ENCODE measurements around the gene RPL35. TPM values are rescaled to one million over a fixed set of nuclear protein-coding genes. Genes with fewer than 3 reads are reported as not detected.
A peak's percentile ranks its signal among the peaks of the same experiment; 100 is the strongest.

Gene RPL35
- total RNA-seq, 2 experiments from 2014 or later, result 2,088 to 2,142 TPM

- CTCF ChIA-PET, result interaction anchor here (0.6 to 2.4 kb wide), 8 partner anchors 8 to 1544 kb away, joined by 3 to 33 read pairs (median 6); partner anchors contain the start of genes NR6A1 and WDR38
Measured at GRCh38 chr9:124860582-124861341, 995 bp downstream of the RPL35 start.

DNA sequence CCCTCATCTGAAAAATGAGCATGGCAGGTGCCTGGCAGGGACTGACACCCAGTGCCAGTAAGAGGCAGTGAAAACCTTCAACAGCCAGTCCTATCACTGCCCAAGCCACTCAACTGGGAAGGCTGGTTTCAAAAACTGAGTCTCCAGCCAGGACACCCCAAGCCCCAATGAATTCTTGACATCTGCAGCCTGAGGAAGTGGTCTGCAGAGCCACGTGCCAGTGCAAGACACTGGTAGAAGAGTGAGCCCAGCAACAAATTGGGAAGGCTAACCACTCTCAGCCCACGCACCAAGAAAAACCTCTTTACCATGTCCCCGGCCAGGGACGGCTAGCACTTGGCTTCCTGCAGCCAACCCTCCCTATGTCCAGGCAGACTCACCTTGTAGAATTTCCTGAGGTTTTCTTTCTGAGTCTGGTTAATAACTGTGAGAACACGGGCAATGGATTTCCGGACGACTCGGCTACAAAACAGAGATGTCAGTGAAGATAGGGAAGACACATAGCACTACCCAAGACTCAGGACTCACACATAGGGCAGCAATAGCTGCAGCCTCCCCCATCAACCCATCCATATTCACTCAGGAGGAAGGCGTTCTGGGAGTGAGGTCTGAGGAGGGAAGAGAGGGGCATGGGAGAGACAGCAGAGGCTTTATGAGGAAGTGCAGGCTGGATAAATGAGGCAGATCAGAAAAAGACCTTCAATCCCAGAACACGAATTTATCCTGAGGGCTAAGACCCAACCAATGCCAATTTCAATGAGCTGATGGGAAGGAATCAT is 1.8 kb downstream of the RPL35 start:
- Histone ChIP-seq H3K4me3 (ENCODE audit: low read length) (no peak overlapping the region), H3K9me3 (ENCODE audit: control insufficient read depth in 1 of 2, insufficient read depth in 1 of 2, low read length in 2 of 2) (peaks cover 0 to 3% of the 10 kb centered on the region in 2 experiments), H3K4me1 (ENCODE audit: insufficient read depth, low read length) (peaks cover 46% of the 10 kb centered on the region), H3K27ac (ENCODE audit: low read depth in 1 of 2, low read length in 2 of 2) (no peak overlapping the region), H3K36me3 (ENCODE audit: insufficient read depth, low read length) (peaks cover 45% of the 10 kb centered on the region), H3K27me3 (ENCODE audit: control insufficient read depth in 1 of 2, insufficient read depth in 2 of 2, low read length in 2 of 2) (no peaks in the 10 kb centered on the region)
- ChIA-PET CTCF (interaction anchor here (0.9 to 2.2 kb wide), 2 partner anchors 10 to 88 kb away, joined by 3 to 6 read pairs; partner anchors contain the start of gene NR6A1), POLR2A (interaction anchor here (1.0 to 2.9 kb wide), 5 partner anchors 10 to 89 kb away, joined by 4 to 21 read pairs (median 15); partner anchors contain the start of gene NR6A1)
- peaks cover 39% of the 10 kb centered on the region for H3K4me1 Mint-ChIP-seq (ENCODE audit: low read depth)
- DNase-seq (no peak), ATAC-seq (ENCODE audit: poor library complexity) (no peak)
- no peaks in the 10 kb centered on the region for H3K9me3 Mint-ChIP-seq
- peak overlapping the region; percentile 96 for H3K4me3 Mint-ChIP-seq
- no peak for TF ChIP-seq CTCF (IDR thresholded peaks at IDR 0.05)
- H3K27me3 Mint-ChIP-seq, result no peaks in the 10 kb centered on the region
- H3K36me3 Mint-ChIP-seq (ENCODE audit: low read depth), result peaks cover 53% of the 10 kb centered on the region
- peak overlapping the region; percentile 92 for H3K27ac Mint-ChIP-seq
- intact Hi-C loops (cut with DNase I, micrococcal nuclease), result loop anchor here (5.0 to 10.0 kb wide), 5 partner anchors 82 to 397 kb away; partner anchors contain the start of genes GOLGA1 (in 1 of the 2), HSPA5 (in 1 of the 2) and SCAI (in 1 of the 2)

More at GRCh38 chr9:124860582-124861341, 995 bp downstream of the RPL35 start:
- Histone ChIP-seq H3K27ac (ENCODE audit: low read depth in 1 of 2, low read length in 2 of 2) (peak overlapping the region; percentile 89), H3K4me1 (ENCODE audit: insufficient read depth, low read length) (peaks cover 46% of the 10 kb centered on the region), H3K9me3 (ENCODE audit: control insufficient read depth in 1 of 2, insufficient read depth in 1 of 2, low read length in 2 of 2) (peaks cover 0 to 3% of the 10 kb centered on the region in 2 experiments), H3K4me3 (ENCODE audit: low read length) (peak overlapping the region; percentile 89), H3K27me3 (ENCODE audit: control insufficient read depth in 1 of 2, insufficient read depth in 2 of 2, low read length in 2 of 2) (no peaks in the 10 kb centered on the region), H3K36me3 (ENCODE audit: insufficient read depth, low read length) (peaks cover 45% of the 10 kb centered on the region)
- Mint-ChIP-seq H3K9me3 (no peaks in the 10 kb centered on the region), H3K27me3 (no peaks in the 10 kb centered on the region), H3K36me3 (ENCODE audit: low read depth) (peaks cover 53% of the 10 kb centered on the region), H3K4me3 (peak overlapping the region; percentile 96), H3K4me1 (ENCODE audit: low read depth) (peaks cover 38% of the 10 kb centered on the region), H3K27ac (peak overlapping the region; percentile 92)
- TF ChIP-seq CTCF (IDR thresholded peaks at IDR 0.05), result no peak
- no peak for ATAC-seq (ENCODE audit: poor library complexity)
- peak in 1 of 14 experiments; percentile 21 for DNase-seq
- POLR2A ChIA-PET, result interaction anchor here (0.6 to 2.9 kb wide), 11 partner anchors 8 to 265 kb away, joined by 3 to 21 read pairs (median 4); partner anchors contain the start of genes GOLGA1, NR6A1 and WDR38
- intact Hi-C loops (cut with DNase I, micrococcal nuclease), result loop anchor here (1.0 to 10.0 kb wide), 5 partner anchors 82 to 384 kb away; partner anchors contain the start of genes GOLGA1 (in 1 of the 2), HSPA5 (in 1 of the 2), NR6A1 (in 1 of the 2) and SCAI (in 1 of the 2)

Data from CD4-positive, alpha-beta T cell (primary cell).